H9 (cell line): Measurements from ENCODE around the gene SUFU. TPM values are rescaled to one million over a fixed set of nuclear protein-coding genes. Genes with fewer than 3 reads are reported as not detected.

Source experiments
- DNase-seq: peaks from one replicate; pipeline ENCODE4 v3.0.0-alpha.2; 2017
- H2AFZ ChIP-seq: one replicate; pipeline ENCODE4 v1.6.1; 2013; ENCODE audit warnings: mild to moderate bottlenecking, low read length, control low read depth, moderate library complexity
- H2AK5ac ChIP-seq: 2 replicates; pipeline ENCODE4 v1.6.1; 2013; ENCODE audit warnings: low read length, control low read depth, mixed read lengths; ENCODE audit not compliant: insufficient read length
- H2BK120ac ChIP-seq: one replicate; pipeline ENCODE4 v1.6.1; 2013; ENCODE audit warnings: low read depth, mild to moderate bottlenecking, low read length, control low read depth, inconsistent platforms; ENCODE audit not compliant: poor library complexity, severe bottlenecking
- H2BK12ac ChIP-seq: 2 replicates; pipeline ENCODE4 v1.6.1; 2013; ENCODE audit warnings: low read length, control low read depth, mixed read lengths, low read depth; ENCODE audit not compliant: insufficient read length
- H2BK15ac ChIP-seq: 2 replicates; pipeline ENCODE4 v1.6.1; 2013; ENCODE audit warnings: low read depth, low read length, control low read depth
- H2BK20ac ChIP-seq: one replicate; pipeline ENCODE4 v1.6.1; 2013; ENCODE audit warnings: low read depth, mild to moderate bottlenecking, low read length, control low read depth, inconsistent platforms; ENCODE audit not compliant: poor library complexity, severe bottlenecking
- H2BK5ac ChIP-seq: 2 replicates; pipeline ENCODE4 v1.6.1; 2013; ENCODE audit warnings: low read length, control low read depth, mixed read lengths; ENCODE audit not compliant: insufficient read length
- H3K14ac ChIP-seq: 2 replicates; pipeline ENCODE4 v1.6.1; 2013; ENCODE audit warnings: low read length, control low read depth; ENCODE audit not compliant: insufficient read depth
- H3K18ac ChIP-seq: 2 replicates; pipeline ENCODE4 v1.6.1; 2013; ENCODE audit warnings: low read depth, mild to moderate bottlenecking, mixed read lengths, low read length, control low read depth; ENCODE audit not compliant: insufficient read length
- H3K23ac ChIP-seq: 2 replicates; pipeline ENCODE4 v1.6.1; 2013; ENCODE audit warnings: low read length, control low read depth, mixed read lengths, low read depth; ENCODE audit not compliant: insufficient read length
- H3K23me2 ChIP-seq: 2 replicates; pipeline ENCODE4 v1.6.1; 2013; ENCODE audit warnings: low read depth, mild to moderate bottlenecking, mixed read lengths, low read length, control low read depth; ENCODE audit not compliant: insufficient read length, poor library complexity, severe bottlenecking
- H3K27ac ChIP-seq: 2 replicates; pipeline ENCODE4 v1.5.1; 2013; ENCODE audit warnings: low read length, control low read depth, mixed read lengths, low read depth; ENCODE audit not compliant: insufficient read length
- H3K27me3 ChIP-seq: 2 replicates; pipeline ENCODE4 v1.6.1; 2013; ENCODE audit warnings: low read length, control low read depth, inconsistent platforms; ENCODE audit not compliant: insufficient read depth
- H3K4ac ChIP-seq: 2 replicates; pipeline ENCODE4 v1.6.1; 2013; ENCODE audit warnings: low read depth, mild to moderate bottlenecking, control low read depth, inconsistent platforms, low read length, moderate library complexity
- H3K4me1 ChIP-seq: 2 replicates; pipeline ENCODE4 v1.6.1; 2013; ENCODE audit warnings: low read length, control low read depth, inconsistent platforms; ENCODE audit not compliant: insufficient read depth
- H3K4me2 ChIP-seq: 2 replicates; pipeline ENCODE4 v1.6.1; 2013; ENCODE audit warnings: low read length, control low read depth, mixed read lengths; ENCODE audit not compliant: insufficient read length, insufficient read depth
- H3K56ac ChIP-seq: 2 replicates; pipeline ENCODE4 v1.6.1; 2013; ENCODE audit warnings: low read depth, mild to moderate bottlenecking, mixed read lengths, low read length, control low read depth; ENCODE audit not compliant: insufficient read length
- H3K79me1 ChIP-seq: 2 replicates; pipeline ENCODE4 v1.6.1; 2013; ENCODE audit warnings: low read depth, mild to moderate bottlenecking, moderate library complexity, low read length, control low read depth, inconsistent platforms; ENCODE audit not compliant: insufficient read depth, poor library complexity, severe bottlenecking
- H3K79me2 ChIP-seq: 2 replicates; pipeline ENCODE4 v1.6.1; 2013; ENCODE audit warnings: low read length, control low read depth, inconsistent platforms; ENCODE audit not compliant: insufficient read depth
- H3K9ac ChIP-seq: 2 replicates; pipeline ENCODE4 v1.6.1; 2013; ENCODE audit warnings: low read length, control low read depth, mixed read lengths; ENCODE audit not compliant: insufficient read length; ENCODE audit errors: extremely low read depth
- H3K9me3 ChIP-seq: one replicate; pipeline ENCODE4 v1.6.1; 2013; ENCODE audit warnings: low read depth, low read length, inconsistent platforms; ENCODE audit not compliant: control insufficient read depth
- H3T11ph ChIP-seq: one replicate; pipeline ENCODE4 v1.6.1; 2013; ENCODE audit warnings: mild to moderate bottlenecking, low read length, control low read depth, inconsistent platforms
- H4K20me1 ChIP-seq: one replicate; pipeline ENCODE4 v1.6.1; 2013; ENCODE audit not compliant: control insufficient read depth, insufficient read length, insufficient read depth
- H4K5ac ChIP-seq: 2 replicates; pipeline ENCODE4 v1.6.1; 2013; ENCODE audit warnings: low read depth, mild to moderate bottlenecking, mixed read lengths, low read length, control low read depth; ENCODE audit not compliant: insufficient read length
- H4K8ac ChIP-seq: replicated peaks from 2 replicates; pipeline ENCODE4 v1.6.1; 2013; ENCODE audit warnings: low read length, control low read depth, mixed read lengths, low read depth; ENCODE audit not compliant: insufficient read length
- H4K91ac ChIP-seq: 2 replicates; pipeline ENCODE4 v1.6.1; 2013; ENCODE audit warnings: low read depth, mild to moderate bottlenecking, moderate library complexity, mixed read lengths, low read length, control low read depth; ENCODE audit not compliant: insufficient read length
- H3K27ac Mint-ChIP-seq, 3 experiments: 2 replicates in 2 of 3; 3 replicates in 1 of 3; pipeline ENCODE4 v1.8.0; 2020 to 2021; ENCODE audit warnings: mixed read lengths in 3 of 3, mild to moderate bottlenecking in 1 of 3, moderate library complexity in 1 of 3
- H3K27me3 Mint-ChIP-seq: 2 replicates; pipeline ENCODE4 v1.8.0; 2021; ENCODE audit warnings: low read depth, mild to moderate bottlenecking, moderate library complexity, mixed read lengths
- H3K36me3 Mint-ChIP-seq, 3 experiments: 2 replicates in 2 of 3; 3 replicates in 1 of 3; pipeline ENCODE4 v1.8.0; 2020 to 2021; ENCODE audit warnings: low read depth in 3 of 3, mixed read lengths in 3 of 3; ENCODE audit not compliant: insufficient read depth in 1 of 3
- H3K4me1 Mint-ChIP-seq, 2 experiments: 2 replicates each; pipeline ENCODE4 v1.8.0; 2020; ENCODE audit warnings: mixed read lengths in 2 of 2
- H3K4me3 Mint-ChIP-seq, 2 experiments: 2 replicates in 1 of 2; 3 replicates in 1 of 2; pipeline ENCODE4 v1.8.0; 2020 to 2021; ENCODE audit warnings: mild to moderate bottlenecking in 2 of 2, mixed read lengths in 2 of 2, moderate library complexity in 1 of 2
- H3K9me3 Mint-ChIP-seq, 2 experiments: 2 replicates in 1 of 2; 3 replicates in 1 of 2; pipeline ENCODE4 v1.8.0; 2020; ENCODE audit warnings: mild to moderate bottlenecking in 2 of 2, mixed read lengths in 2 of 2, moderate library complexity in 1 of 2
- WGBS: extraction: QIAGEN DNeasy Blood & Tissue Kit; methylation state at CpG from one replicate; pipeline ENCODE4 v1.1.7; 2013; ENCODE audit warnings: missing lambda C conversion rate, low lambda C conversion rate, mixed read lengths; ENCODE audit not compliant: insufficient read length; ENCODE audit errors: extremely low coverage; 5-methylcytosine and 5-hydroxymethylcytosine counted together
- total RNA-seq: library from RNA; stranded (reverse); gene quantifications from 2 replicates; pipeline ENCODE4 v1.2.1, GENCODE V29; 2021
- TF ChIP-seq, protein P1 (sequence below): fragments of 200-600 bp; sonication (generic); conservative IDR thresholded peaks from 3 replicates; pipeline ENCODE4 v1.8.0; 2021; ENCODE audit warnings: antibody characterized with exemption, mild to moderate bottlenecking

The SUFU gene
- total RNA-seq, 1 experiment from 2014 or later, result 9.5 TPM

GRCh38 chr10:102650655-102651454 lies 147.1 kb downstream of the SUFU start:
- no peaks in the 10 kb centered on the region for H4K20me1 ChIP-seq
- H4K5ac ChIP-seq, result no peak overlapping the region
- H2BK20ac ChIP-seq, result no peak overlapping the region
- no peaks in the 10 kb centered on the region for H3K27me3 ChIP-seq
- DNase-seq, result no peak
- peaks cover 7% of the 10 kb centered on the region for H3K23me2 ChIP-seq
- no peaks in the 10 kb centered on the region for H3K9me3 ChIP-seq
- no peak overlapping the region for H2BK15ac ChIP-seq
- no peak overlapping the region for H2BK12ac ChIP-seq
- H3K4me1 Mint-ChIP-seq, result peaks cover 61 to 74% of the 10 kb centered on the region in 2 experiments
- no peak overlapping the region; the same call in 1 of the 2 replicates for H3K14ac ChIP-seq
- no peaks in the 10 kb centered on the region for H3K27me3 Mint-ChIP-seq
- H3K18ac ChIP-seq, result no peak overlapping the region
- H3K4me1 ChIP-seq, result peaks cover 5% of the 10 kb centered on the region; the same call in 1 of the 2 replicates
- no peak overlapping the region for H4K91ac ChIP-seq
- H3K79me1 ChIP-seq, result peaks cover 6% of the 10 kb centered on the region
- no peak overlapping the region for H2AK5ac ChIP-seq
- no peak overlapping the region for H3K23ac ChIP-seq
- H3K27ac ChIP-seq, result no peak overlapping the region
- H3T11ph ChIP-seq, result no peak overlapping the region
- H4K8ac ChIP-seq, result no peak overlapping the region
- H3K27ac Mint-ChIP-seq, result peak overlapping the region in 2 of 3 experiments; percentile 44 to 68; a peak in 3 of 7 replicates
- peak overlapping the region in 1 of 2 experiments; percentile 20; a peak in 1 of 5 replicates for H3K4me3 Mint-ChIP-seq
- no peaks in the 10 kb centered on the region for H3K9me3 Mint-ChIP-seq
- H3K36me3 Mint-ChIP-seq, result peaks cover 8 to 36% (median 28%) of the 10 kb centered on the region in 3 experiments; a peak in 6 of 7 replicates
- TF ChIP-seq, protein P1, sequence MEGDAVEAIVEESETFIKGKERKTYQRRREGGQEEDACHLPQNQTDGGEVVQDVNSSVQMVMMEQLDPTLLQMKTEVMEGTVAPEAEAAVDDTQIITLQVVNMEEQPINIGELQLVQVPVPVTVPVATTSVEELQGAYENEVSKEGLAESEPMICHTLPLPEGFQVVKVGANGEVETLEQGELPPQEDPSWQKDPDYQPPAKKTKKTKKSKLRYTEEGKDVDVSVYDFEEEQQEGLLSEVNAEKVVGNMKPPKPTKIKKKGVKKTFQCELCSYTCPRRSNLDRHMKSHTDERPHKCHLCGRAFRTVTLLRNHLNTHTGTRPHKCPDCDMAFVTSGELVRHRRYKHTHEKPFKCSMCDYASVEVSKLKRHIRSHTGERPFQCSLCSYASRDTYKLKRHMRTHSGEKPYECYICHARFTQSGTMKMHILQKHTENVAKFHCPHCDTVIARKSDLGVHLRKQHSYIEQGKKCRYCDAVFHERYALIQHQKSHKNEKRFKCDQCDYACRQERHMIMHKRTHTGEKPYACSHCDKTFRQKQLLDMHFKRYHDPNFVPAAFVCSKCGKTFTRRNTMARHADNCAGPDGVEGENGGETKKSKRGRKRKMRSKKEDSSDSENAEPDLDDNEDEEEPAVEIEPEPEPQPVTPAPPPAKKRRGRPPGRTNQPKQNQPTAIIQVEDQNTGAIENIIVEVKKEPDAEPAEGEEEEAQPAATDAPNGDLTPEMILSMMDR, result no peak
- no peak overlapping the region for H3K56ac ChIP-seq
- H3K79me2 ChIP-seq, result peaks cover 21% of the 10 kb centered on the region; the same call in 1 of the 2 replicates
- H2BK5ac ChIP-seq, result no peak overlapping the region
- H2AFZ ChIP-seq, result no peak overlapping the region
- WGBS, result no CpG with 5 or more reads among the region's 11 CpGs
- no peak overlapping the region for H3K4me2 ChIP-seq
- no peak overlapping the region for H2BK120ac ChIP-seq
- H3K4ac ChIP-seq, result no peak overlapping the region
- no peak overlapping the region for H3K9ac ChIP-seq
